ENCODE results near the gene BTBD9.

GRCh38 chr6:38302838-38303237 is 336.9 kb downstream of the BTBD9 start:
- TF ChIP-seq CTCF (IDR thresholded peaks at IDR 0.05): no peak
- no peak for TF ChIP-seq POLR2A (IDR thresholded peaks at IDR 0.05)
